ENCODE data around the gene NFIA. TPM values are rescaled to one million over a fixed set of nuclear protein-coding genes. Genes with fewer than 3 reads are reported as not detected.

NFIA gene
- polyA plus RNA-seq, 1 donor (not counting 4 experiments of a cell fraction or from before 2014, with no cell fraction given): 14.7 TPM

GRCh38 chr1:61361931-61362330 is 279.6 kb downstream of the NFIA start:
- no peak overlapping the region for H3K27ac ChIP-seq (ENCODE audit: control insufficient read depth, insufficient read depth, low read length)
- no peaks in the 10 kb centered on the region for H3K9me3 ChIP-seq (ENCODE audit: control insufficient read depth, low read depth, low read length)
- no peak overlapping the region for H3K9ac ChIP-seq (ENCODE audit: control insufficient read depth, extremely low read depth, insufficient read depth, low read length)
- DNase-seq (ENCODE audit: low read depth, low spot score): no peak
- peaks cover 4% of the 10 kb centered on the region for H3K4me1 ChIP-seq (ENCODE audit: control insufficient read depth, extremely low read depth, insufficient read depth, low read length)
- dilution Hi-C loops (cut with MboI; ENCODE audit: extremely low pct_ligation_motif_present, low sequenced_read_pairs): no loop called here
- H2AFZ ChIP-seq (ENCODE audit: control insufficient read depth, low read length): no peak overlapping the region
- H3K79me2 ChIP-seq (ENCODE audit: control insufficient read depth, insufficient read depth, low read length): no peaks in the 10 kb centered on the region
- no peaks in the 10 kb centered on the region for H3K27me3 ChIP-seq (ENCODE audit: control insufficient read depth, extremely low read depth, insufficient read depth, low read length)
- no peak overlapping the region for H3K4me2 ChIP-seq (ENCODE audit: control insufficient read depth, extremely low read depth, insufficient read depth, low read depth, low read length)
- H3K9me1 ChIP-seq (ENCODE audit: control insufficient read depth, extremely low read depth, insufficient read depth, low read length): no peaks in the 10 kb centered on the region
- H4K20me1 ChIP-seq (ENCODE audit: control insufficient read depth, extremely low read depth, insufficient read depth, low read length): no peaks in the 10 kb centered on the region
- no peak for FAIRE-seq
- H3K4me3 ChIP-seq (ENCODE audit: control insufficient read depth in 2 of 3, extremely low read depth in 1 of 3, insufficient read depth in 2 of 3, low read depth in 1 of 3, low read length in 3 of 3): no peak overlapping the region
- peaks cover 0 to 3% of the 10 kb centered on the region in 2 experiments for H3K36me3 ChIP-seq (ENCODE audit: control insufficient read depth in 2 of 2, extremely low read depth in 1 of 2, insufficient read depth in 2 of 2, low read length in 2 of 2)
- TF ChIP-seq EZH2 (IDR thresholded peaks at IDR 0.05; ENCODE audit: low read length): no peak

GRCh38 chr1:61362351-61362750 is 280.0 kb downstream of the NFIA start:
- H3K79me2 ChIP-seq (ENCODE audit: control insufficient read depth, insufficient read depth, low read length): no peaks in the 10 kb centered on the region
- TF ChIP-seq EZH2 (IDR thresholded peaks at IDR 0.05; ENCODE audit: low read length): no peak
- TF ChIP-seq, protein P1, sequence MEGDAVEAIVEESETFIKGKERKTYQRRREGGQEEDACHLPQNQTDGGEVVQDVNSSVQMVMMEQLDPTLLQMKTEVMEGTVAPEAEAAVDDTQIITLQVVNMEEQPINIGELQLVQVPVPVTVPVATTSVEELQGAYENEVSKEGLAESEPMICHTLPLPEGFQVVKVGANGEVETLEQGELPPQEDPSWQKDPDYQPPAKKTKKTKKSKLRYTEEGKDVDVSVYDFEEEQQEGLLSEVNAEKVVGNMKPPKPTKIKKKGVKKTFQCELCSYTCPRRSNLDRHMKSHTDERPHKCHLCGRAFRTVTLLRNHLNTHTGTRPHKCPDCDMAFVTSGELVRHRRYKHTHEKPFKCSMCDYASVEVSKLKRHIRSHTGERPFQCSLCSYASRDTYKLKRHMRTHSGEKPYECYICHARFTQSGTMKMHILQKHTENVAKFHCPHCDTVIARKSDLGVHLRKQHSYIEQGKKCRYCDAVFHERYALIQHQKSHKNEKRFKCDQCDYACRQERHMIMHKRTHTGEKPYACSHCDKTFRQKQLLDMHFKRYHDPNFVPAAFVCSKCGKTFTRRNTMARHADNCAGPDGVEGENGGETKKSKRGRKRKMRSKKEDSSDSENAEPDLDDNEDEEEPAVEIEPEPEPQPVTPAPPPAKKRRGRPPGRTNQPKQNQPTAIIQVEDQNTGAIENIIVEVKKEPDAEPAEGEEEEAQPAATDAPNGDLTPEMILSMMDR (optimal IDR thresholded peaks at IDR 0.05 in 1 of 3, IDR thresholded peaks at IDR 0.05 in 1 of 3, conservative IDR thresholded peaks at IDR 0.05 in 1 of 3; ENCODE audit: extremely low read depth in 1 of 3, insufficient read depth in 2 of 3, low read length in 3 of 3): no peak
- no peak for DNase-seq (ENCODE audit: low read depth, low spot score)
- dilution Hi-C loops (cut with MboI; ENCODE audit: extremely low pct_ligation_motif_present, low sequenced_read_pairs): no loop called here
- H3K4me1 ChIP-seq (ENCODE audit: control insufficient read depth, extremely low read depth, insufficient read depth, low read length): peaks cover 4% of the 10 kb centered on the region
- peaks cover 0 to under 1% of the 10 kb centered on the region in 2 experiments for H3K36me3 ChIP-seq (ENCODE audit: control insufficient read depth in 2 of 2, extremely low read depth in 1 of 2, insufficient read depth in 2 of 2, low read length in 2 of 2)
- no peak overlapping the region for H3K9ac ChIP-seq (ENCODE audit: control insufficient read depth, extremely low read depth, insufficient read depth, low read length)
- H3K4me3 ChIP-seq (ENCODE audit: control insufficient read depth in 2 of 3, extremely low read depth in 1 of 3, insufficient read depth in 2 of 3, low read depth in 1 of 3, low read length in 3 of 3): no peak overlapping the region
- no peaks in the 10 kb centered on the region for H4K20me1 ChIP-seq (ENCODE audit: control insufficient read depth, extremely low read depth, insufficient read depth, low read length)
- H3K4me2 ChIP-seq (ENCODE audit: control insufficient read depth, extremely low read depth, insufficient read depth, low read depth, low read length): no peak overlapping the region
- no peaks in the 10 kb centered on the region for H3K9me1 ChIP-seq (ENCODE audit: control insufficient read depth, extremely low read depth, insufficient read depth, low read length)
- no peak for FAIRE-seq
- H3K27ac ChIP-seq (ENCODE audit: control insufficient read depth, insufficient read depth, low read length): no peak overlapping the region
- no peaks in the 10 kb centered on the region for H3K27me3 ChIP-seq (ENCODE audit: control insufficient read depth, extremely low read depth, insufficient read depth, low read length)
- no peaks in the 10 kb centered on the region for H3K9me3 ChIP-seq (ENCODE audit: control insufficient read depth, low read depth, low read length)
- H2AFZ ChIP-seq (ENCODE audit: control insufficient read depth, low read length): no peak overlapping the region

DNA sequence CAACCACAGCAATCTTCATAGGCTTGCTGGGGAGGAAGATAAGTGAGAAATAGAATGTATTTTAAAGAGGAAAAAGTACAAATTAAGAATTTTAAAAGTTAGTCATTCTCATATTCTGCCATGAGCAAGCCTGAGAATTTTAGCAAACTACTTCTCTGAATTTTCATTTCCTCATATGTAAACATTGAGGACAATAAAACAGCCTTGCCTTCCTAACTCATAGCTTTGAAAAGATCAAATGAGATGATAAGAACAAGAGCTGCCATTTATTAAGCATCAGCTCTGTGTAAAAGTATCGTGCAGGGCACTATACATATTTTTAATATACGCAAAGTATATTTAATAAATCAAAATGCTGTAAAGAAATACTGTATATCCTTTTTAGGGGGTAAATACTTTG is 286.0 kb downstream of the NFIA start:
- Histone ChIP-seq H3K9ac (ENCODE audit: control insufficient read depth, extremely low read depth, insufficient read depth, low read length) (no peak overlapping the region), H3K4me3 (ENCODE audit: control insufficient read depth in 2 of 3, extremely low read depth in 1 of 3, insufficient read depth in 2 of 3, low read depth in 1 of 3, low read length in 3 of 3) (no peak overlapping the region), H3K36me3 (ENCODE audit: control insufficient read depth in 2 of 2, extremely low read depth in 1 of 2, insufficient read depth in 2 of 2, low read length in 2 of 2) (no peaks in the 10 kb centered on the region), H3K9me1 (ENCODE audit: control insufficient read depth, extremely low read depth, insufficient read depth, low read length) (no peaks in the 10 kb centered on the region), H3K27me3 (ENCODE audit: control insufficient read depth, extremely low read depth, insufficient read depth, low read length) (no peaks in the 10 kb centered on the region), H2AFZ (ENCODE audit: control insufficient read depth, low read length) (no peak overlapping the region), H3K27ac (ENCODE audit: control insufficient read depth, insufficient read depth, low read length) (no peak overlapping the region), H4K20me1 (ENCODE audit: control insufficient read depth, extremely low read depth, insufficient read depth, low read length) (no peaks in the 10 kb centered on the region), H3K4me1 (ENCODE audit: control insufficient read depth, extremely low read depth, insufficient read depth, low read length) (no peaks in the 10 kb centered on the region), H3K9me3 (ENCODE audit: control insufficient read depth, low read depth, low read length) (no peaks in the 10 kb centered on the region), H3K79me2 (ENCODE audit: control insufficient read depth, insufficient read depth, low read length) (no peaks in the 10 kb centered on the region), H3K4me2 (ENCODE audit: control insufficient read depth, extremely low read depth, insufficient read depth, low read depth, low read length) (no peak overlapping the region)
- no peak for FAIRE-seq
- DNase-seq (ENCODE audit: low read depth, low spot score): no peak
- TF ChIP-seq EZH2 (IDR thresholded peaks at IDR 0.05; ENCODE audit: low read length): no peak
- TF ChIP-seq, protein P1 (optimal IDR thresholded peaks at IDR 0.05 in 1 of 3, IDR thresholded peaks at IDR 0.05 in 1 of 3, conservative IDR thresholded peaks at IDR 0.05 in 1 of 3; ENCODE audit: extremely low read depth in 1 of 3, insufficient read depth in 2 of 3, low read length in 3 of 3): no peak
- dilution Hi-C loops (cut with MboI; ENCODE audit: extremely low pct_ligation_motif_present, low sequenced_read_pairs): no loop called here
